H1 (cell line): ENCODE data around the gene MRPL27.

ENCODE experiments used
- CTCF ChIP-seq, 3 experiments: IDR thresholded peaks; 1 replicate in 2 of 3; 2 replicates in 1 of 3; pipeline versions ENCODE4 v1.5.1 to v1.6.1; 2011; ENCODE audit warnings: low read length in 3 of 3, mild to moderate bottlenecking in 3 of 3, inconsistent platforms in 2 of 3, low read depth in 1 of 3, moderate library complexity in 1 of 3; ENCODE audit not compliant: insufficient read depth in 1 of 3; ENCODE audit errors: control extremely low read depth in 1 of 3
- EP300 ChIP-seq, 2 experiments: IDR thresholded peaks; 1 replicate in 1 of 2; 2 replicates in 1 of 2; pipeline ENCODE4 v1.6.1; 2011 to 2012; ENCODE audit warnings: low read depth in 2 of 2, low read length in 2 of 2, mild to moderate bottlenecking in 2 of 2, borderline replicate concordance in 1 of 2, inconsistent platforms in 1 of 2, moderate library complexity in 1 of 2
- POLR2AphosphoS5 ChIP-seq: IDR thresholded peaks from 2 replicates; pipeline ENCODE4 v1.6.1; 2011; ENCODE audit warnings: low read depth, low read length
- RAD21 ChIP-seq, 2 experiments: IDR thresholded peaks in 1 of 2; conservative IDR thresholded peaks in 1 of 2; 2 replicates each; pipeline ENCODE4 v1.6.1; 2011; ENCODE audit warnings: low read depth in 2 of 2, low read length in 2 of 2, improper control_type of control experiment in 1 of 2, inconsistent platforms in 1 of 2, mild to moderate bottlenecking in 1 of 2, moderate library complexity in 1 of 2
- SIRT6 ChIP-seq: IDR thresholded peaks from one replicate; pipeline ENCODE4 v1.7.1; 2012; ENCODE audit warnings: low read length, inconsistent platforms
- TAF1 ChIP-seq: IDR thresholded peaks from 2 replicates; pipeline ENCODE4 v1.6.1; 2011; ENCODE audit warnings: mild to moderate bottlenecking, low read depth, low read length
- USF2 ChIP-seq: IDR thresholded peaks from 2 replicates; pipeline ENCODE4 v1.6.1; 2011; ENCODE audit warnings: low read length, improper control_type of control experiment
- TF ChIP-seq, protein P1 (sequence below): IDR thresholded peaks from 2 replicates; pipeline ENCODE4 v1.6.1; 2012; ENCODE audit warnings: inconsistent platforms

GRCh38 chr17:50371526-50371925 is 1.5 kb downstream of the MRPL27 start:
- TF ChIP-seq SIRT6 (no peak), CTCF (IDR thresholded peaks at IDR 0.05; ENCODE audit: control extremely low read depth in 1 of 3, insufficient read depth in 1 of 3, low read depth in 1 of 3, low read length in 3 of 3) (no peak), POLR2AphosphoS5 (no peak), EP300 (IDR thresholded peaks at IDR 0.05; ENCODE audit: borderline replicate concordance in 1 of 2, low read depth in 2 of 2, low read length in 2 of 2) (no peak), USF2 (no peak), TAF1 (no peak), RAD21 (IDR thresholded peaks at IDR 0.05 in 1 of 2, conservative IDR thresholded peaks at IDR 0.05 in 1 of 2; ENCODE audit: low read depth in 2 of 2, low read length in 2 of 2) (no peak)
- TF ChIP-seq, protein P1, sequence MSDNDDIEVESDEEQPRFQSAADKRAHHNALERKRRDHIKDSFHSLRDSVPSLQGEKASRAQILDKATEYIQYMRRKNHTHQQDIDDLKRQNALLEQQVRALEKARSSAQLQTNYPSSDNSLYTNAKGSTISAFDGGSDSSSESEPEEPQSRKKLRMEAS, result no peak
